Keratinocyte (primary cell): ENCODE measurements around the gene CYSTM1. TPM values are rescaled to one million over a fixed set of nuclear protein-coding genes. Genes with fewer than 3 reads are reported as not detected.

Source experiments
- DNase-seq: peaks from one replicate; pipeline ENCODE4 v3.0.0-alpha.2; 2011; ENCODE audit warnings: low read depth, missing footprints, low spot score
- FAIRE-seq: peaks from 2 replicates; lab custom pipeline; 2011; peaks lifted over from hg19 to GRCh38; lab: Jason Lieb, UNC
- H2AFZ ChIP-seq: 2 replicates; pipeline ENCODE4 v1.6.0; 2012; ENCODE audit warnings: low read length, control low read depth, inconsistent platforms; ENCODE audit not compliant: control insufficient read depth
- H3K27ac ChIP-seq: 2 replicates; pipeline ENCODE4 v1.5.1; 2011; ENCODE audit warnings: low read length; ENCODE audit not compliant: control insufficient read depth, insufficient read depth
- H3K27me3 ChIP-seq: 3 replicates; pipeline ENCODE4 v1.6.0; 2011; ENCODE audit warnings: low read length; ENCODE audit not compliant: control insufficient read depth, insufficient read depth; ENCODE audit errors: extremely low read depth
- H3K36me3 ChIP-seq, 2 experiments: 2 replicates in 1 of 2; 3 replicates in 1 of 2; pipeline ENCODE4 v1.5.1; 2011; ENCODE audit warnings: low read length in 2 of 2, mild to moderate bottlenecking in 1 of 2; ENCODE audit not compliant: control insufficient read depth in 2 of 2, insufficient read depth in 2 of 2; ENCODE audit errors: extremely low read depth in 1 of 2
- H3K4me1 ChIP-seq: 3 replicates; pipeline ENCODE4 v1.5.1; 2011; ENCODE audit warnings: low read length; ENCODE audit not compliant: control insufficient read depth, insufficient read depth; ENCODE audit errors: extremely low read depth
- H3K4me2 ChIP-seq: 3 replicates; pipeline ENCODE4 v1.6.0; 2011; ENCODE audit warnings: low read depth, low read length; ENCODE audit not compliant: control insufficient read depth, insufficient read depth; ENCODE audit errors: extremely low read depth
- H3K4me3 ChIP-seq, 3 experiments: fragments of 200-600 bp in 1 of 3; sonication (generic) in 1 of 3; 2 replicates in 2 of 3; 3 replicates in 1 of 3; pipeline ENCODE4 v1.5.1; 2011 to 2016; ENCODE audit warnings: low read length in 3 of 3, mild to moderate bottlenecking in 3 of 3, control low read depth in 2 of 3, inconsistent platforms in 1 of 3, low read depth in 1 of 3, mixed read lengths in 1 of 3, mixed run types in 1 of 3, moderate library complexity in 1 of 3; ENCODE audit not compliant: control insufficient read depth in 2 of 3, insufficient read depth in 2 of 3; ENCODE audit errors: extremely low read depth in 1 of 3
- H3K79me2 ChIP-seq: 2 replicates; pipeline ENCODE4 v1.6.0; 2012; ENCODE audit warnings: low read length; ENCODE audit not compliant: control insufficient read depth, insufficient read depth
- H3K9ac ChIP-seq: 3 replicates; pipeline ENCODE4 v1.6.0; 2011; ENCODE audit warnings: low read length; ENCODE audit not compliant: control insufficient read depth, insufficient read depth; ENCODE audit errors: extremely low read depth
- H3K9me1 ChIP-seq: 3 replicates; pipeline ENCODE4 v1.6.0; 2011; ENCODE audit warnings: low read length; ENCODE audit not compliant: control insufficient read depth, insufficient read depth; ENCODE audit errors: extremely low read depth
- H3K9me3 ChIP-seq: 2 replicates; pipeline ENCODE4 v1.5.1; 2012; ENCODE audit warnings: low read depth, low read length; ENCODE audit not compliant: control insufficient read depth
- H4K20me1 ChIP-seq: 3 replicates; pipeline ENCODE4 v1.6.0; 2011; ENCODE audit warnings: low read length; ENCODE audit not compliant: control insufficient read depth, insufficient read depth; ENCODE audit errors: extremely low read depth
- EZH2 ChIP-seq: IDR thresholded peaks from one replicate; pipeline ENCODE4 v1.6.1; 2012; ENCODE audit warnings: inconsistent platforms, mild to moderate bottlenecking, low read length, moderate library complexity
- dilution Hi-C: fragments of 300-500 bp; cut with MboI; formaldehyde crosslinking; loops from one replicate; pipeline ENCODE4 v1.7.0; 2020; ENCODE audit warnings: low sequenced_read_pairs; ENCODE audit not compliant: extremely low pct_ligation_motif_present
- polyA plus RNA-seq, 5 experiments: library from polyadenylated mRNA; depleted of rRNA in 3 of 5; stranded (reverse) in 3 of 5; stranded (forward) in 1 of 5; unstranded in 1 of 5; fragments of >200 nt; gene quantifications; 1 replicate in 1 of 5; 2 replicates in 3 of 5; 3 replicates in 1 of 5; pipeline versions ENCODE4 v1.2.1 to v1.2.3, GENCODE V29; 2011 to 2012; ENCODE audit warnings: missing spikeins in 2 of 5, low read depth in 1 of 5, low replicate concordance in 1 of 5
- TF ChIP-seq, protein P1 (sequence below), 3 experiments: IDR thresholded peaks in 1 of 3; conservative IDR thresholded peaks in 1 of 3; optimal IDR thresholded peaks in 1 of 3; 2 replicates in 2 of 3; 3 replicates in 1 of 3; pipeline versions ENCODE3 to v1.5.1; 2011; ENCODE audit warnings: low read length in 3 of 3, mild to moderate bottlenecking in 3 of 3, moderate library complexity in 2 of 3, control low read depth in 1 of 3, inconsistent platforms in 1 of 3; ENCODE audit not compliant: insufficient read depth in 2 of 3; ENCODE audit errors: extremely low read depth in 1 of 3

Gene CYSTM1
- polyA plus RNA-seq, 1 donor (not counting 4 experiments of a cell fraction or from before 2014, with no cell fraction given): 34.3 TPM

DNA sequence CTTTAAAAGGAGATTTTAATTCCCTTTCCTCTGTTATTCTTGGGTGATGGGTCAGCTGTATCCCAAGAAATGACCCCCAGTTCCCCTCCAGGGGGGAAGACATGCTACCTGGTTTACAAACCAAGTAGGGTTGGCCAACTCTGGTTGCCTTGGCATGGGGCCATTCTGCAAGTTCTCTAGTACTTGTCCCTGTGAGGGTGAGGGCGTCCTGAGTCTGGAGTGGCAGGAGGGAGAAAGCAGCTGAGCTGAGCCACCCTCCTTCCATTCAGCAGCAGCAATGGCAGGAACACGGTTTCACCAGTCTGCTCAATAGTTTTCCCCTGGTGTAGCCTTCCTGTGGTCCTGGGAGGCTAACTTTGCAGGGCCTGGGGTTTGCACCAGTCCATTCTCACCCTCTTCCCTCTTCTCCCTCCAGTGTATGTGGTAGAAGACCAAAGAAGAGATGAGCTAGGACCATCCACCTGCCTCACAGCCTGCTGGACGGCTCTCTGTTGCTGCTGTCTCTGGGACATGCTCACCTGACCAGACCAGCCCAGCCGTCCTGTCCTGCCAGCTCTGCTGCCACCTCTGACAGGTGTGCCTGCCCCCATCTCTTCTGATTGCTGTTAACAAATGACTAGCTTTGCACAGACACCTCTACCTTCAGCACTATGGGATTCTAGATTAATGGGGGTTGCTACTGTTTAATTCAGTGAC, 68.0 kb downstream of the CYSTM1 start:
- Histone ChIP-seq H3K9ac (no peak overlapping the region), H2AFZ (no peak overlapping the region), H3K4me2 (no peak overlapping the region), H3K36me3 (peaks cover 11 to 24% of the 10 kb centered on the region in 2 experiments), H3K4me3 (no peak overlapping the region), H3K4me1 (peaks cover 43% of the 10 kb centered on the region), H3K27me3 (no peaks in the 10 kb centered on the region), H3K79me2 (peaks cover 5% of the 10 kb centered on the region), H4K20me1 (peaks cover 3% of the 10 kb centered on the region), H3K27ac (no peak overlapping the region), H3K9me3 (no peaks in the 10 kb centered on the region), H3K9me1 (peaks cover 4% of the 10 kb centered on the region)
- dilution Hi-C loops: no loop called here
- DNase-seq (no peak), FAIRE-seq (no peak)
- TF ChIP-seq EZH2: no peak
- TF ChIP-seq, protein P1, sequence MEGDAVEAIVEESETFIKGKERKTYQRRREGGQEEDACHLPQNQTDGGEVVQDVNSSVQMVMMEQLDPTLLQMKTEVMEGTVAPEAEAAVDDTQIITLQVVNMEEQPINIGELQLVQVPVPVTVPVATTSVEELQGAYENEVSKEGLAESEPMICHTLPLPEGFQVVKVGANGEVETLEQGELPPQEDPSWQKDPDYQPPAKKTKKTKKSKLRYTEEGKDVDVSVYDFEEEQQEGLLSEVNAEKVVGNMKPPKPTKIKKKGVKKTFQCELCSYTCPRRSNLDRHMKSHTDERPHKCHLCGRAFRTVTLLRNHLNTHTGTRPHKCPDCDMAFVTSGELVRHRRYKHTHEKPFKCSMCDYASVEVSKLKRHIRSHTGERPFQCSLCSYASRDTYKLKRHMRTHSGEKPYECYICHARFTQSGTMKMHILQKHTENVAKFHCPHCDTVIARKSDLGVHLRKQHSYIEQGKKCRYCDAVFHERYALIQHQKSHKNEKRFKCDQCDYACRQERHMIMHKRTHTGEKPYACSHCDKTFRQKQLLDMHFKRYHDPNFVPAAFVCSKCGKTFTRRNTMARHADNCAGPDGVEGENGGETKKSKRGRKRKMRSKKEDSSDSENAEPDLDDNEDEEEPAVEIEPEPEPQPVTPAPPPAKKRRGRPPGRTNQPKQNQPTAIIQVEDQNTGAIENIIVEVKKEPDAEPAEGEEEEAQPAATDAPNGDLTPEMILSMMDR (optimal IDR thresholded peaks at IDR 0.05 in 1 of 3, IDR thresholded peaks at IDR 0.05 in 1 of 3, conservative IDR thresholded peaks at IDR 0.05 in 1 of 3; ENCODE audit: extremely low read depth in 1 of 3, insufficient read depth in 2 of 3, low read length in 3 of 3): no peak

DNA sequence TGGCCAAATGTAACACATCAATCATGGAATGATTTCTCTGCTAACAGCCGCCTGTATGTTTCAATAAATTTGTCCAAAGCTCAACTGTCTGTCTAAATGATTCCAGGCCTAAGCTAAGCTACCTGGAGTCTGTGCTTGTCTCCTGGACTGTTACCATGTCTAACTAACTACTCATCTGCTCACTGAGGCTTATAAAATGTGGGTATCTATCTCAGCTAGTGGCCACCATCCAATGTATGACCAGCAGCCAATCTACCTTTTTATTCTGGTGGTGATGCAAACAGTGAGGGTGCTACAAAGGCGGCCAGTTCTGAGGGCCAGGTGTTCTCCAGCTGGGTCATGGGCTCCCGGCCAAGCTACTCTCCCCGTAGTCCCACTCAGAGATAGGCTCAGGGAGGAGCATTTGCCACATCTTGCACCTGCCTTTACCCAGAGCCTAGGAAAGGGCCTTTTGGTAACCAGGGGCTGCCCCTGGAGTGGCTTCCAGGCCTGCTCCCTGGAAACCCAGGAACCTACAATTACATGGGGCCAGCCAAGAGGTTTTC, 68.8 kb downstream of the CYSTM1 start:
- FAIRE-seq: peak; percentile 20
- TF ChIP-seq, protein P1 (optimal IDR thresholded peaks at IDR 0.05 in 1 of 3, IDR thresholded peaks at IDR 0.05 in 1 of 3, conservative IDR thresholded peaks at IDR 0.05 in 1 of 3; ENCODE audit: extremely low read depth in 1 of 3, insufficient read depth in 2 of 3, low read length in 3 of 3): no peak
- no peak for TF ChIP-seq EZH2
- Histone ChIP-seq H3K9ac (no peak overlapping the region), H3K9me3 (no peaks in the 10 kb centered on the region), H2AFZ (no peak overlapping the region), H3K4me3 (no peak overlapping the region), H4K20me1 (peaks cover 3% of the 10 kb centered on the region), H3K36me3 (peaks cover 11 to 24% of the 10 kb centered on the region in 2 experiments), H3K4me1 (peaks cover 43% of the 10 kb centered on the region), H3K27ac (no peak overlapping the region), H3K79me2 (peaks cover 10% of the 10 kb centered on the region), H3K9me1 (peaks cover 4% of the 10 kb centered on the region), H3K27me3 (no peaks in the 10 kb centered on the region), H3K4me2 (no peak overlapping the region)
- dilution Hi-C loops: no loop called here
- DNase-seq: no peak
